ENCODE measurements around the gene POLR1A. TPM values are rescaled to one million over a fixed set of nuclear protein-coding genes. Genes with fewer than 3 reads are reported as not detected.

Gene POLR1A
- polyA plus RNA-seq, 2 of the 4 experiments (the other 2 are of a cell fraction): 22.8 to 55.7 TPM

- no peak overlapping the region for H3K27ac ChIP-seq
- 88% methylated on average over 11 of the region's 11 CpGs for WGBS (ENCODE audit: missing lambda C conversion rate)
- TF ChIP-seq FOSL2 (IDR thresholded peaks at IDR 0.05) (no peak), FOSL2 (CRISPR knock-in tag; IDR thresholded peaks at IDR 0.05) (no peak), HMGXB4 (CRISPR knock-in tag; IDR thresholded peaks at IDR 0.05; ENCODE audit: borderline replicate concordance) (no peak), ZFP36 (IDR thresholded peaks at IDR 0.05; ENCODE audit: borderline replicate concordance, partially characterized antibody) (no peak), KDM5A (IDR thresholded peaks at IDR 0.05) (no peak), MAFK (IDR thresholded peaks at IDR 0.05; ENCODE audit: partially characterized antibody) (no peak), USF2 (IDR thresholded peaks at IDR 0.05) (no peak), ESRRA (IDR thresholded peaks at IDR 0.05; ENCODE audit: borderline replicate concordance, low read length) (no peak), POLR2A (IDR thresholded peaks at IDR 0.05; ENCODE audit: low read length) (no peak), CHD4 (IDR thresholded peaks at IDR 0.05; ENCODE audit: borderline replicate concordance) (no peak)
- TF ChIP-seq, protein P1, sequence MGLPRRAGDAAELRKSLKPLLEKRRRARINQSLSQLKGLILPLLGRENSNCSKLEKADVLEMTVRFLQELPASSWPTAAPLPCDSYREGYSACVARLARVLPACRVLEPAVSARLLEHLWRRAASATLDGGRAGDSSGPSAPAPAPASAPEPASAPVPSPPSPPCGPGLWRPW (IDR thresholded peaks at IDR 0.05): no peak
- TF ChIP-seq, protein P2, sequence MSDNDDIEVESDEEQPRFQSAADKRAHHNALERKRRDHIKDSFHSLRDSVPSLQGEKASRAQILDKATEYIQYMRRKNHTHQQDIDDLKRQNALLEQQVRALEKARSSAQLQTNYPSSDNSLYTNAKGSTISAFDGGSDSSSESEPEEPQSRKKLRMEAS (IDR thresholded peaks at IDR 0.05): no peak
- CTCF ChIA-PET: interaction anchor here (0.8 to 5.1 kb wide), 5 partner anchors 9 to 234 kb away, joined by 3 to 35 read pairs (median 6); partner anchors contain the start of gene ST3GAL5
- no peak for FAIRE-seq
- H3K4me3 ChIP-seq: no peak overlapping the region
- POLR2A ChIA-PET: no interaction called here
- H3K4me2 ChIP-seq: no peak overlapping the region
- DNase-seq (ENCODE audit: low read depth in 1 of 2, low spot score in 1 of 2): no peak
- no peaks in the 10 kb centered on the region for H3K9me3 ChIP-seq
- H3K4me1 ChIP-seq: no peaks in the 10 kb centered on the region
- no peak for ATAC-seq
These were observed 56.8 kb downstream of the POLR1A start for GRCh38 chr2:86048888-86049287.

DNA sequence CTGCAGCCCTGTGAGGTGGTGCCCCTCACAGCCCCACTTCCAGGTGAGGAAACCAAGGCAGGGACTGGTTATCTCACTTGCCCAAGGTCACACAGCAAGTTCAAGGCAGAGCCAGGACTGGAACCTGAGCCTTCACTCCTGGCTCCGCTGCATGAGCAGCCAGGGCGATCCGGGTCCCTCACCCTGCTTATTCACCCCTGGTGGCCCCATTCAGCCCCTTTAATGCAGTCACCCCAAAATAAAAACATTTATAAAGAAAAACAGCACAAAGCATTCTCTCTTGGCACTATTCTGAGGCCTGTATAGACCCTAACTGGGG is 57.3 kb downstream of the POLR1A start:
- WGBS (ENCODE audit: missing lambda C conversion rate): 94% methylated on average over 3 of the region's 3 CpGs
- CTCF ChIA-PET: interaction anchor here (1.0 to 5.1 kb wide), 4 partner anchors 31 to 234 kb away, joined by 3 to 35 read pairs (median 6); partner anchors contain the start of gene ST3GAL5
- TF ChIP-seq EHF (CRISPR knock-in tag; IDR thresholded peaks at IDR 0.05) (no peak), FOSL2 (IDR thresholded peaks at IDR 0.05) (no peak), FOSL2 (CRISPR knock-in tag; IDR thresholded peaks at IDR 0.05) (no peak)

GRCh38 chr2:86047575-86048382 is 57.9 kb downstream of the POLR1A start:
- Histone ChIP-seq H3K27ac (no peak overlapping the region), H3K4me1 (no peaks in the 10 kb centered on the region), H3K9me3 (no peaks in the 10 kb centered on the region), H3K4me3 (no peak overlapping the region), H3K4me2 (no peak overlapping the region)
- ATAC-seq (no peak), FAIRE-seq (no peak), DNase-seq (ENCODE audit: low read depth in 1 of 2, low spot score in 1 of 2) (no peak)
- POLR2A ChIA-PET: interaction anchor here (0.5 kb wide), 1 partner anchor 509 kb away, joined by 3 read pairs; the partner anchor contains the start of gene MAT2A
- no peak for TF ChIP-seq ZC3H11A (IDR thresholded peaks at IDR 0.05)
- TF ChIP-seq HOXB5 (CRISPR knock-in tag; IDR thresholded peaks at IDR 0.05): no peak
- no peak for TF ChIP-seq HEYL (CRISPR knock-in tag; IDR thresholded peaks at IDR 0.05)
- TF ChIP-seq JUNB (IDR thresholded peaks at IDR 0.05): no peak
- TF ChIP-seq BCL3 (IDR thresholded peaks at IDR 0.05): no peak
- TF ChIP-seq RAD21 (conservative IDR thresholded peaks at IDR 0.05 in 1 of 2, IDR thresholded peaks at IDR 0.05 in 1 of 2): no peak
- TF ChIP-seq EP300 (IDR thresholded peaks at IDR 0.05): no peak
- TF ChIP-seq POLR2AphosphoS2 (conservative IDR thresholded peaks at IDR 0.05; ENCODE audit: low read length): 0 out of 2 replicates have a peak, but pooled peaks have one; percentile 43
- 93% methylated on average over 8 of the region's 8 CpGs for WGBS (ENCODE audit: missing lambda C conversion rate)
- CTCF ChIA-PET: interaction anchor here (1.0 to 5.1 kb wide), 4 partner anchors 32 to 220 kb away, joined by 3 to 35 read pairs (median 5); partner anchors contain the start of gene ST3GAL5

More for the DNA sequence above, 57.3 kb downstream of the POLR1A start:
- Histone ChIP-seq H3K9me3 (no peaks in the 10 kb centered on the region), H3K4me3 (no peak overlapping the region), H3K27ac (no peak overlapping the region), H3K4me1 (no peaks in the 10 kb centered on the region), H3K4me2 (no peak overlapping the region)
- FAIRE-seq: no peak
- no peak for DNase-seq (ENCODE audit: low read depth in 1 of 2, low spot score in 1 of 2)
- ATAC-seq: no peak
- POLR2A ChIA-PET: no interaction called here

Data from A549 (cell line).